Measurements from ENCODE around the gene ADAMTS2. TPM values are rescaled to one million over a fixed set of nuclear protein-coding genes. Genes with fewer than 3 reads are reported as not detected.

Gene ADAMTS2
- total RNA-seq, 1 experiment from 2014 or later: not detected

DNA sequence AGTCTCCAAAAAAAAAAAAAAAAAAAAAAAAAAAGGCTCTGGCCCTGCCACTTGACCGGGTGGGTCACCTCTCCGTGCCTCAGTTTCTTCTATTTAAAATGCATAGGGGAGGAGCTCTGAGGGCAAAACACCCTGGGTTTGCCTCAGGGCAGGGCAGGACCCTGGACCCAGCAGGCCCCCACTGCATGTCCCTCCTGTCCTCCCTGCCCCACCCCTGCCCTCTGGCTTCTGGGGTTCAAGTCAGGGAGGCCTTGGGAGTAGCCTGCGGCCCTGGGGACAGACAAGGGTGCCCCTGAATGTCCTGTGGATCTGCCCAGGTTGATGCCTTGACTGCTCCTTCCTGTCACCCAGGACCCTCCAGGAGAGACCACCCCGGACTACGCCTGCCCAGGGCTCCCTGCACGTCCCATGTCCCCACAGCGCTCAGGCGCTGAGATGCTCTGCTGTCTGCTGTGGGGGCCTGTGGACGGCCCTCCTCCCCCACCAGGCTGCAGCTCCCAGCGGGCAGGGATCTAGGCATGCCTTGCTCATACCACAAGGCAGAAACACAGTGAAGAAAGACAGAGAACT lies 35.4 kb downstream of the ADAMTS2 start:
- TF ChIP-seq CTCF (IDR thresholded peaks at IDR 0.05; ENCODE audit: unreplicated experiment): no peak
- H3K4me1 Mint-ChIP-seq (ENCODE audit: low read depth, unreplicated experiment): no peaks in the 10 kb centered on the region

DNA sequence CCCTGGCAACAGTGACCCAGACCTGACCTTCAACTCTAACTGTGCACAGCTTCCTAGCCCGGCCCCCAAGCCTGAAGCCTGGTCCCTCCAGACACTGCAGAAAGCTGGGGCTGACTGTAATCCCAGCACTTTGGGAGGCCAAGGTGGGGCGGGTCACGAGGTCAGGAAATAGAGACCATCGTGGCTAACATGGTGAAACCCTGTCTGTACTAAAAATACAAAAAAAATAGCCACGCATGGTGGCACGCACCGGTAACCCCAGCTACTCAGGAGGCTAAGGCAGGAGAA lies 35.9 kb downstream of the ADAMTS2 start:
- no peaks in the 10 kb centered on the region for H3K36me3 Mint-ChIP-seq (ENCODE audit: insufficient read depth, unreplicated experiment)
- CTCF ChIA-PET: interaction anchor here (0.5 kb wide), 1 partner anchor 994 kb away, joined by 3 read pairs; no protein-coding TSS in a partner anchor
- H3K4me1 Mint-ChIP-seq (ENCODE audit: low read depth, unreplicated experiment): no peaks in the 10 kb centered on the region
- TF ChIP-seq CTCF (IDR thresholded peaks at IDR 0.05; ENCODE audit: unreplicated experiment): no peak
- H3K9me3 Mint-ChIP-seq (ENCODE audit: low read depth, unreplicated experiment): peaks cover 21% of the 10 kb centered on the region
- no peaks in the 10 kb centered on the region for H3K27me3 Mint-ChIP-seq (ENCODE audit: unreplicated experiment)
- intact Hi-C loops (cut with micrococcal nuclease; ENCODE audit: unreplicated experiment): no loop called here
- H3K27ac Mint-ChIP-seq (ENCODE audit: unreplicated experiment): no peak overlapping the region
- DNase-seq: no peak
- no peak overlapping the region for H3K4me3 Mint-ChIP-seq (ENCODE audit: low read depth, unreplicated experiment)
- BruUV-seq (replicated peaks): no TSS peak

More for the DNA sequence above, 35.4 kb downstream of the ADAMTS2 start:
- intact Hi-C loops (cut with micrococcal nuclease; ENCODE audit: unreplicated experiment): no loop called here
- no TSS peak for BruUV-seq (replicated peaks)
- CTCF ChIA-PET: no interaction called here
- no peak overlapping the region for H3K27ac Mint-ChIP-seq (ENCODE audit: unreplicated experiment)
- H3K9me3 Mint-ChIP-seq (ENCODE audit: low read depth, unreplicated experiment): peaks cover 22% of the 10 kb centered on the region
- H3K4me3 Mint-ChIP-seq (ENCODE audit: low read depth, unreplicated experiment): no peak overlapping the region
- no peaks in the 10 kb centered on the region for H3K27me3 Mint-ChIP-seq (ENCODE audit: unreplicated experiment)
- DNase-seq: no peak
- H3K36me3 Mint-ChIP-seq (ENCODE audit: insufficient read depth, unreplicated experiment): no peaks in the 10 kb centered on the region

DNA sequence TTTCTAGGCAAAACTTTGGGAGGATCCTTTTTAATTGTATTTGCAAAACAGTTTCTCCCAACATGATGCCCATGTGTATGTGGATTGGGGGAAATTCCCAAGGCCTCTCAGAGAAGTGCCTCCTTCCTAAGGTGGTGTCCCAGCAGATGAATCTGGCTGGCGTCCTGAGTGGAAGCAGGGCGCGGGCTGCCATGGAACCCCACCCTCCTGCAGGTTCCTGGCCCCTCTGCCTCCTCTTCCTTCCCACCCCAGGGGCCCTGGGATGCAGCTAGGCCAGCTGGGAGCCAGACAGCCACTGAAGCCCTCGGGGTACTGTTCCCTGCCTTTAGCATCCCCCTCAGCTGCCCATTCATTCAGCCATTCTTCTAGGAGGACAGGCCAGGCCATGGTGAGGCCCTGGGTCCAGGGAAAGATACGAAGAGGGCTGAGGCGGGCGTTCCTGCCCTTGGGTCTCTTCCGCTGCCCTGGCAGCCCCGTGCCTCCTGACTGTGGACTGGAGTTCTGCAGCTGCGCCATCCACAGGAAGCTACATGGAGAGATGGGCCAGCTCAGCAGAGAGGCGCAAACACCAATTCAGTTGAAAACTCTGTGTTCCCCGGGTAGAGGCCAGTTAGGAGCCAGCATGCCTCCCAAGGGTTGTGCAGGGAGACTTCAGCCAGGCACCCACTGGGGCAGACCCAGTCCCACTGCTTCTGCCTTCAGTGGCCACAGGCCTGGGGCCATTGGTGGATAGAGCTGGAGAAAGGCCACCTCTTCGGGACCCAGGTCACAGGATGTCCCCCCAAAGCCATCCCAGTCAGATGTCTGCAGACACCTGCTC lies 36.5 kb downstream of the ADAMTS2 start:
- intact Hi-C loops (cut with micrococcal nuclease; ENCODE audit: unreplicated experiment): no loop called here
- DNase-seq: no peak
- Mint-ChIP-seq H3K36me3 (ENCODE audit: insufficient read depth, unreplicated experiment) (no peaks in the 10 kb centered on the region), H3K9me3 (ENCODE audit: low read depth, unreplicated experiment) (peaks cover 24% of the 10 kb centered on the region), H3K4me1 (ENCODE audit: low read depth, unreplicated experiment) (no peaks in the 10 kb centered on the region), H3K27ac (ENCODE audit: unreplicated experiment) (no peak overlapping the region), H3K4me3 (ENCODE audit: low read depth, unreplicated experiment) (no peak overlapping the region), H3K27me3 (ENCODE audit: unreplicated experiment) (no peaks in the 10 kb centered on the region)
- TF ChIP-seq CTCF (IDR thresholded peaks at IDR 0.05; ENCODE audit: unreplicated experiment): no peak
- BruUV-seq (replicated peaks): no TSS peak
- CTCF ChIA-PET: interaction anchor here (0.5 kb wide), 1 partner anchor 993 kb away, joined by 3 read pairs; no protein-coding TSS in a partner anchor

- Mint-ChIP-seq H3K9me3 (ENCODE audit: low read depth, unreplicated experiment) (peaks cover 24% of the 10 kb centered on the region), H3K27me3 (ENCODE audit: unreplicated experiment) (no peaks in the 10 kb centered on the region), H3K27ac (ENCODE audit: unreplicated experiment) (no peak overlapping the region), H3K4me3 (ENCODE audit: low read depth, unreplicated experiment) (no peak overlapping the region), H3K4me1 (ENCODE audit: low read depth, unreplicated experiment) (no peaks in the 10 kb centered on the region), H3K36me3 (ENCODE audit: insufficient read depth, unreplicated experiment) (no peaks in the 10 kb centered on the region)
- TF ChIP-seq CTCF (IDR thresholded peaks at IDR 0.05; ENCODE audit: unreplicated experiment): no peak
- DNase-seq: no peak
- no TSS peak for BruUV-seq (replicated peaks)
- intact Hi-C loops (cut with micrococcal nuclease; ENCODE audit: unreplicated experiment): no loop called here
- CTCF ChIA-PET: interaction anchor here (0.6 kb wide), 1 partner anchor 824 kb away, joined by 5 read pairs; no protein-coding TSS in a partner anchor
These were observed 37.3 kb downstream of the ADAMTS2 start for GRCh38 chr5:179307931-179308471.
